Measurements from ENCODE around the gene LRCOL1. TPM values are rescaled to one million over a fixed set of nuclear protein-coding genes. Genes with fewer than 3 reads are reported as not detected.
A peak's percentile ranks its signal among the peaks of the same experiment; 100 is the strongest.

The LRCOL1 gene
- total RNA-seq, 4 donors from 2014 or later: not detected

DNA sequence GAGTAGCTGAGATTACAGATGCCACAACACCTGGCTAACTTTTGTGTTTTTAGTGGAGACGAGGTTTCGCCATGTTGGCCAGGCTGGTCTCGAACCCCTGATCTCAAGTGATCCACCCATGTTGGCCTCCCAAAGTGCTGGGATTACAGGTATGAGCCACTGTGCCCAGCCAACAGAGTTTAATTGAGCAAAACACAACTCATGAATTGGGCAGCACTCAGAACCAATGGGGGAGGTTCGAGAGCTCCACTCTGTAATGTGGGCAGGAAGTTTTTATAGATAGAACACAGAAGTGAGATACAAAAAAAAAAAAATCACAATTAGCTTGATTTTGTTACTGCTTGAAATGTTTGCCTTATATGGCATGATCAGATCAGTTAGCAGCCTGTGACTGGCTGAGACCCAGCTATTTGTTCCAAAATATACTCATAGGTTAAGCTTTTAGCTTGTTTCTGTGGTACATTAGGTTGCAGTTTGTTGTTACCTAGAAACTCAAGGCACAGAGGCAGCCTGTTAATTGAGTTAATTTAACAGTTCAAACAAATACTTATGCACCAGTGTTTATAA, 6.8 kb upstream of the LRCOL1 start:
- no peak for DNase-seq (ENCODE audit: low spot score)

DNA sequence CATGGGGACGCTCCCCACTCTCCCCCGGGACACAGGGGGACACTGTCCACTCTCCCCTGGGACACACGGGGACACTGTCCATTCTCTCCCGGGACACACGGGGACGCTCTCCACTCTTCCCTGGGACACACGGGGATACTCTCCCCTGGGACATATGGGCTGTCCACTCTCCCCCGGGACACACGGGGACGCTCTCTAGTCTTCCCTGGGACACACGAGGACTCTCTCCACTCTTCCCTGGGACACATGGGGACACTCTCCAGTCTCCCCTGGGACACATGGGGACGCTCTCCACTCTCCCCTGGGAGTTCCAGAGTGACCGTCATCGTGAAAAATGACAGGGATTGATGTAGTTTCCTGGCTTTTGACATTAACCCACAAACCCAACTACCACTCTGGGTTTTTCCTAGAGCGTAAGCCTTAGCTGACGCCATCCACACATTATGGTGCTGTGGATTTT, 5.2 kb upstream of the LRCOL1 start:
- ATAC-seq (ENCODE audit: low FRiP score): no peak
- TF ChIP-seq, protein P1, sequence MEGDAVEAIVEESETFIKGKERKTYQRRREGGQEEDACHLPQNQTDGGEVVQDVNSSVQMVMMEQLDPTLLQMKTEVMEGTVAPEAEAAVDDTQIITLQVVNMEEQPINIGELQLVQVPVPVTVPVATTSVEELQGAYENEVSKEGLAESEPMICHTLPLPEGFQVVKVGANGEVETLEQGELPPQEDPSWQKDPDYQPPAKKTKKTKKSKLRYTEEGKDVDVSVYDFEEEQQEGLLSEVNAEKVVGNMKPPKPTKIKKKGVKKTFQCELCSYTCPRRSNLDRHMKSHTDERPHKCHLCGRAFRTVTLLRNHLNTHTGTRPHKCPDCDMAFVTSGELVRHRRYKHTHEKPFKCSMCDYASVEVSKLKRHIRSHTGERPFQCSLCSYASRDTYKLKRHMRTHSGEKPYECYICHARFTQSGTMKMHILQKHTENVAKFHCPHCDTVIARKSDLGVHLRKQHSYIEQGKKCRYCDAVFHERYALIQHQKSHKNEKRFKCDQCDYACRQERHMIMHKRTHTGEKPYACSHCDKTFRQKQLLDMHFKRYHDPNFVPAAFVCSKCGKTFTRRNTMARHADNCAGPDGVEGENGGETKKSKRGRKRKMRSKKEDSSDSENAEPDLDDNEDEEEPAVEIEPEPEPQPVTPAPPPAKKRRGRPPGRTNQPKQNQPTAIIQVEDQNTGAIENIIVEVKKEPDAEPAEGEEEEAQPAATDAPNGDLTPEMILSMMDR (IDR thresholded peaks at IDR 0.05): no peak
- DNase-seq (ENCODE audit: low spot score): no peak

More for the DNA sequence above, 6.8 kb upstream of the LRCOL1 start:
- TF ChIP-seq, protein P1 (IDR thresholded peaks at IDR 0.05): no peak
- no peak for ATAC-seq (ENCODE audit: low FRiP score)

DNA sequence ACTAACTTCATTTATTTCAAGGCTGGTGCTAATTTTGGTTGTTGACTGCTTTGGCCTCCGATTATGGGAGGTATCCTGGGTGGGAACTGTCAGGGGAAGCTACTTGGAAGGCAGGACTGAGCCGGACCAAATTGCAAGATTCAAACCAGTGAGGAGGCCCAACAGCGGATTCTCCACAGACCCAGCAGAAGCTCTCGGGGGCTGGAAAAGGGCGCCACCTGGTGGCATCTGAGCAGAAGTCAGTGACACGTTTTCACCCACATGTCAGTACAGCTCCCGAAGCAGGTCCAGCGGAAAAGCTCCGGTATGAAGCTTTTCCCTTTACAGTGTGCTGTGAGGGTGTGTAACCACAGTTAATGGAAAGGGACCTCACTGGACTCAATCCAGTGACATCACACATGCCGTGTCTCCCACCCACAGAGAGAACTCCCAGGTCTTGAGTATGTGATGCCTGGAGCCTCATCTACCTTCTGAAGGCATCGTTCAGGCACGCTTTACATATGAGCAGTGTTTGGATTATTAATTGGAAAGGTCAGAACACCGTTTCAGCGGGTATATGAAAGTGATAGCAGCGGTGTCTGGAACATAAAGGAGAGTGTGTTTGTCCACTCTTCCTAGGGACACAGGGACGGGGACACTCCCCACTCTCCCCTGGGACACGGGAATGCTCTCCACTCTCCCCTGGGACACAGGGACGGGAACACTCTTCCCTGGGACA, 4.6 kb upstream of the LRCOL1 start:
- peak; percentile 60 for DNase-seq (ENCODE audit: low spot score)
- TF ChIP-seq, protein P1 (IDR thresholded peaks at IDR 0.05): peak in 1 of 3 donors; percentile 84
- ATAC-seq (ENCODE audit: low FRiP score): peak; percentile 76

DNA sequence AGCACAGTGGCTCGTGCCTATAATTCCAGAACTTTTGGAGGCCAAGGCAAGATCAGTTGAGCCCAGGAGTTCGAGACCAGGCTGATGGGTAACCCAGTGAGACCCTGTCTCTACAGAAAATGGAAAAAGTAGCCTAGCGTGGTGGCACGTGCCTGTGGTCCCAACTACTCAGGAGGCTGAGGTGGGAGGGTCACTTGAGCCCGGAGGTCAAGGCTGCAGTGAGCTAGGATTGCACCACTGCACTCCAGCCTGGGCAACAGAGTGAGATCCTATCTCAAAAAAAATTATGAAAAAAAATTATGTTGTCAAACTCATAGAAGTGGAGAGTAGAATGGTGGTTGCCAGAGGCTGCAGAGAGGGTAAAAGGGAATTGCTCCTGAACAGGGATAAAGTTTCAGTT, 3.6 kb upstream of the LRCOL1 start:
- DNase-seq (ENCODE audit: low spot score): no peak
- TF ChIP-seq, protein P1 (IDR thresholded peaks at IDR 0.05): no peak

DNA sequence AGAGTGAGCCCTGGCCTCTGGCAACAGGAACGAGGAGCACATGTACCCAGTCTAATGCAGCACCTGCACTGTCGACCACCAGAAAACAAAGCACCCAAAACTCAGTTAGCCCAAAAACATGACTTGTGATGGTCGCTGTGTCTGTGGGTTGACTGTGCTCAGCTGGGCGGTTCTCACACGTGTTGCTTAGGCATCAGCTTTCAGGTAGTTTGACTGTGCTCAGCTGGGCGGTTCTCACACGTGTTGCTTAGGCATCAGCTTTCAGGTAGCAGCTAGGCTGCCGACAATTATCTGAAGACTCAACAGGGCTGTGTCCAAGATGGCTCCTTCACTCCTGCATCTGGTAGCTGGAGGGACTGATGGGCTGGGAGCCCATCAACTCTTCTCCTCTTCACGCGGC, 1.2 kb upstream of the LRCOL1 start:
- ATAC-seq (ENCODE audit: low FRiP score) (no peak), DNase-seq (ENCODE audit: low spot score) (no peak)
- TF ChIP-seq, protein P1 (IDR thresholded peaks at IDR 0.05): no peak

More for the DNA sequence above, 3.6 kb upstream of the LRCOL1 start:
- ATAC-seq (ENCODE audit: low FRiP score): no peak

DNA sequence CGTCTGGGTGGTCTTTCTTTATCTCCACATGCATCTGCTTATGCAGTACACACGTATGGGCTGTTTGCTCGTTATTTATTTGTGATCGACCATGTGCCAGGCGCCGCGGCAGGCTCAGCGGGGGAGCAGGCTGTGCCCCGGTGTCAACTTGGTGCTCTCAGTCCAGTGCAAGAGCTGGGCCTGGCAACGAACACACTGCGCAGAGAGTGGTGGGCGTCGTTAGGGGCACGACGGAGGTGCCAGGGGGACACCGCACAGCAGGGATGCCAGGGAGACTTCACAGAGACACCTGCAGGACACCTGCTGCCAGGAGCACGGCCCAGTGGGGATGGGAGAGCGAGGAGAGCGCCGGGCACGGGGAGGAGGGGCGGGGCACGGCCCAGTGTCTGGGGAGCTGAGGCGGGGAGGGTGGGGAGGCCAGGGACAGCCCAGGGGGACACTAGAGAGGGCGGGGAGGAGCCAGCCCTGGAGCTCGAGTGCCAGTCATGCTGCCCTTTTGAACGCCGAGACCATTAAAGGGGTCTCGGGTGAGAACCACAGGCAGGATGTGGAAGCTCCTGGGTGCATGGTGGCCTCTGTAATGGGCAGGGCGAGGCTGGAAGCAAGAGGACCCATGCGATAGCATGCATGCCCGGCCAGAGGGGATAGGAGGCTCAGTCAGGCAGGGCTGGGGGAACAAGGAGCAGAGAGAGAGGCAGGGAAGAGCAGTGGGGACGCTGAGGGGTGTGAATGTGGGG, 652 bp upstream of the LRCOL1 start:
- DNase-seq (ENCODE audit: low spot score) (no peak), ATAC-seq (ENCODE audit: low FRiP score) (no peak)
- TF ChIP-seq, protein P1 (IDR thresholded peaks at IDR 0.05): no peak

All from omental fat pad (tissue), 4 donors.